Body of pancreas (tissue), 4 donors: ENCODE measurements around the gene PLK5. TPM values are rescaled to one million over a fixed set of nuclear protein-coding genes. Genes with fewer than 3 reads are reported as not detected.
"Not testable (repeated sequence)": the region's sequence is repeated elsewhere in the genome, so short reads cannot be mapped to it uniquely, and the experiment has no call there.

ENCODE experiments used
- ATAC-seq: fragments of 150-250 bp; one replicate; pipeline ENCODE4 v1.9.1; 2016
- DNase-seq, 4 donors: peaks; one replicate each; pipeline ENCODE4 v3.0.0-alpha.2; 2019
- H3K27ac ChIP-seq, 4 donors: fragments of 200-600 bp; sonication (generic); 1 replicate in 3 of 4; 2 replicates in 1 of 4; pipeline versions ENCODE4 v1.5.1 to v1.6.1; 2016 to 2019; ENCODE audit warnings: mild to moderate bottlenecking in 1 of 4, mixed read lengths in 1 of 4, moderate library complexity in 1 of 4
- H3K27me3 ChIP-seq, 2 donors: fragments of 200-600 bp; sonication (generic); one replicate each; pipeline ENCODE4 v1.6.0; 2016; ENCODE audit warnings: mild to moderate bottlenecking in 1 of 2
- H3K36me3 ChIP-seq, 2 donors: fragments of 200-600 bp; sonication (generic); replicated peaks in 1 of 2; 2 replicates each; pipeline ENCODE4 v1.5.1; 2016; ENCODE audit warnings: low read depth in 2 of 2; ENCODE audit not compliant: insufficient read depth in 1 of 2
- H3K4me1 ChIP-seq: fragments of 200-600 bp; sonication (generic); one replicate; pipeline ENCODE4 v1.6.0; 2016
- H3K4me3 ChIP-seq, 2 donors: fragments of 200-600 bp; sonication (generic); 1 replicate in 1 of 2; 2 replicates in 1 of 2; pipeline ENCODE4 v1.5.1; 2016 to 2019
- H3K9me3 ChIP-seq, 3 donors: fragments of 200-600 bp; sonication (generic); 1 replicate in 2 of 3; 2 replicates in 1 of 3; pipeline ENCODE4 v1.5.1; 2016
- POLR2A ChIP-seq, 3 donors: fragments of 450-650 bp; IDR thresholded peaks; one replicate each; pipeline ENCODE4 v1.6.1; 2016; ENCODE audit warnings: antibody characterized with exemption in 3 of 3, mild to moderate bottlenecking in 2 of 3
- WGBS, 2 donors: methylation state at CpG; one replicate each; pipeline ENCODE4 v1.1.5; 2017; 5-methylcytosine and 5-hydroxymethylcytosine counted together
- intact Hi-C: fragments of 100-400 bp; cut with DNase I; formaldehyde crosslinking; loops from one replicate; pipeline ENCODE4 v1.15.1; 2023
- total RNA-seq, 2 donors: library from RNA; depleted of rRNA; stranded (reverse); fragments of >200 nt; gene quantifications; one replicate each; pipeline ENCODE4 v1.1.0, GENCODE V29; 2016
- TF ChIP-seq, protein P1 (sequence below), 7 experiments: fragments of 450-650 bp in 4 of 7; fragments of 200-600 bp in 3 of 7; sonication (generic) in 3 of 7; IDR thresholded peaks; one replicate each; pipeline ENCODE4 v1.5.1; 2016 to 2019; ENCODE audit warnings: antibody characterized with exemption in 7 of 7

The PLK5 gene
- total RNA-seq, 2 donors from 2014 or later, result not detected

DNA sequence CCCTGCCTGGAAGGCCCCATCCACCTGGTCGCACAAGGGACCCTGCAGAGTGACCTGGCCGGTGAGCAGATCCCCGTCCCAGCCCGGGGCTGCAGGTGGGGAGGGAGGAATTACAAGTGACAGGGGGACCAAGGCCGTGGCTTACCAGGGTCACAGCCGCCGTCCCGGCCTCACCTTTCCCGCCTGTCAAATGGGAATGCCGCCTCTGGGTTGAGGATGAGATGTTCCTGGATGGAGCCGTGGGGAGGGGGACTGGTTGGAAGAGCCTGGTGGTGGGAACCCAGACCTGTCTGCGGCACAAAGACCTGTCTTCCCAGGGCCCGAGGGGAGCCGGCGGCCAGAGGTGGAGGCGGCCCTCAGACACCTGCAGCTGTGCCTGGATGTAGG, 5.5 kb downstream of the PLK5 start:
- H3K9me3 ChIP-seq, result no peaks in the 10 kb centered on the region
- WGBS, 2 donors, result 40 to 62% methylated on average over 1 to 16 of the region's 16 CpGs
- intact Hi-C loops, result no loop called here

DNA sequence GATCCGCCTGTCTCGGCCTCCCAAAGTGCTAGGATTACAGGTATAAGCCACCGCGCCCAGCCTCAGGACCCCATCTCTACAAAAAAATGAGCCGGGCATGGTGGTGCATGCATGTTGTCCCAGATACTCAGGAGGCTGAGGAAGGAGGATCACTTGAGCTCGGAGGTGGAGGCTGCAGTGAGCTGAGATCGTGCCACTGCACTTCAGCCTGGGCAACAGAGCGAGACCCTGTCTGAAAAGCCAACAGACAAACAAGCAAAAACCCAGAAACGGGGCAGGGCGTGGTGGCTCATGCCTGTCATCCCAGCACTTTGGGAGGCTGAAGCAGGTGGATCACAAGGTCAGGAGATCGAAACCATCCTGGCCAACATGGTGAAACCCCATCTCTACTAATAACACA, 7.0 kb downstream of the PLK5 start:
- H3K36me3 ChIP-seq, H3K4me1 ChIP-seq, H3K9me3 ChIP-seq, H3K27me3 ChIP-seq, DNase-seq, ATAC-seq, H3K4me3 ChIP-seq, intact Hi-C loops, H3K27ac ChIP-seq: not testable (repeated sequence)
- 86 to 90% methylated on average over 5 to 11 of the region's 11 CpGs for WGBS, 2 donors

More for the DNA sequence above, 5.5 kb downstream of the PLK5 start:
- DNase-seq (no peak), ATAC-seq (no peak)
- peaks cover 0 to 8% of the 10 kb centered on the region in 2 donors for H3K27me3 ChIP-seq
- no peaks in the 10 kb centered on the region for H3K36me3 ChIP-seq
- no peak overlapping the region for H3K4me3 ChIP-seq
- peaks cover under 1% of the 10 kb centered on the region for H3K4me1 ChIP-seq
- TF ChIP-seq, protein P1, sequence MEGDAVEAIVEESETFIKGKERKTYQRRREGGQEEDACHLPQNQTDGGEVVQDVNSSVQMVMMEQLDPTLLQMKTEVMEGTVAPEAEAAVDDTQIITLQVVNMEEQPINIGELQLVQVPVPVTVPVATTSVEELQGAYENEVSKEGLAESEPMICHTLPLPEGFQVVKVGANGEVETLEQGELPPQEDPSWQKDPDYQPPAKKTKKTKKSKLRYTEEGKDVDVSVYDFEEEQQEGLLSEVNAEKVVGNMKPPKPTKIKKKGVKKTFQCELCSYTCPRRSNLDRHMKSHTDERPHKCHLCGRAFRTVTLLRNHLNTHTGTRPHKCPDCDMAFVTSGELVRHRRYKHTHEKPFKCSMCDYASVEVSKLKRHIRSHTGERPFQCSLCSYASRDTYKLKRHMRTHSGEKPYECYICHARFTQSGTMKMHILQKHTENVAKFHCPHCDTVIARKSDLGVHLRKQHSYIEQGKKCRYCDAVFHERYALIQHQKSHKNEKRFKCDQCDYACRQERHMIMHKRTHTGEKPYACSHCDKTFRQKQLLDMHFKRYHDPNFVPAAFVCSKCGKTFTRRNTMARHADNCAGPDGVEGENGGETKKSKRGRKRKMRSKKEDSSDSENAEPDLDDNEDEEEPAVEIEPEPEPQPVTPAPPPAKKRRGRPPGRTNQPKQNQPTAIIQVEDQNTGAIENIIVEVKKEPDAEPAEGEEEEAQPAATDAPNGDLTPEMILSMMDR (IDR thresholded peaks at IDR 0.05), result no peak
- no peak for TF ChIP-seq POLR2A (IDR thresholded peaks at IDR 0.05)
- no peak overlapping the region for H3K27ac ChIP-seq

DNA sequence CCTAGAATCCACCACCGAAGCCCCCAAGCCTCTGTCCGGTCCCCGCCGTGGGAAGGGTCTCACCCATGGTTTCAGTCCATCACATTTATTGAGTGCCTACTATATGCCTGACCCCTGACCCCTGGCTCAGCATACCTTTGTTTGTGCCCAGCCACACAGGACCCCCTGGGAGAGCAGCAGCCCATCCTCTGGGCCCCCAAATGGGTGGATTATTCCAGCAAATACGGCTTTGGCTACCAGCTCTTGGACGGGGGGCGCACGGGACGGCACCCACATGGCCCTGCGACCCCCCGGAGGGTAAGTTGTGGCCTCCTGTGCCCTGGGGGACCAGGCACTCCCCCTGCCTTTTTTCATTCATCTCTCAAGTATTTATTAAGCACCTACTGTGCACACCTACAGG, 7.7 kb downstream of the PLK5 start:
- H3K36me3 ChIP-seq, result no peaks in the 10 kb centered on the region
- no peak for TF ChIP-seq POLR2A (IDR thresholded peaks at IDR 0.05)
- TF ChIP-seq, protein P1 (IDR thresholded peaks at IDR 0.05), result no peak
- WGBS, 2 donors, result 80 to 86% methylated on average over 5 to 11 of the region's 11 CpGs
- H3K4me3 ChIP-seq, result no peak overlapping the region
- H3K4me1 ChIP-seq, result no peaks in the 10 kb centered on the region
- intact Hi-C loops, result no loop called here
- H3K9me3 ChIP-seq, result no peaks in the 10 kb centered on the region
- no peak overlapping the region for H3K27ac ChIP-seq
- H3K27me3 ChIP-seq, result no peaks in the 10 kb centered on the region
- ATAC-seq (no peak), DNase-seq (no peak)

DNA sequence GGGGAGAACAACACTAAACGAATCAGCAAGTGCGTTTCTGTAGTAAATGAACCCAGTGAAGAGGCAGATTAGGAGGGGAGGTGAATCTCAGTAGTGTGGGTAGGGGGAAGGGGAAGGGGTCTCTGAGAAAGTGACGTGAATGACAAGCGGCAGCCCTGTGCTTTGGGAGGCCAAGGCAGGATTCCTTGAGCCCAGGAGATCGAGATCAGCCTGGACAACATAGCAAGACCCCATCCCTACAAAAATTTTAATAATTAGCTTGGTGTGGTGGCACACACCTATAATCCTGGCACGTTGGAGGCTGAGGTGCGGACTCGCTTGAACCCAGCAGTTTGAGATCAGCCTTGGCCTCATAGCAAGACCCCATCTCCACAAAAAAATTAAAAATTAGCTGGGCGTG, 8.1 kb downstream of the PLK5 start:
- H3K4me3 ChIP-seq, result no peak overlapping the region
- no peaks in the 10 kb centered on the region for H3K36me3 ChIP-seq
- WGBS, 2 donors, result 75 to 89% methylated on average over 9 of the region's 9 CpGs
- no peaks in the 10 kb centered on the region for H3K4me1 ChIP-seq
- intact Hi-C loops, result no loop called here
- no peak for DNase-seq
- TF ChIP-seq, protein P1 (IDR thresholded peaks at IDR 0.05), result no peak
- no peak for TF ChIP-seq POLR2A (IDR thresholded peaks at IDR 0.05)
- ATAC-seq, result no peak
- no peaks in the 10 kb centered on the region for H3K9me3 ChIP-seq
- no peaks in the 10 kb centered on the region for H3K27me3 ChIP-seq
- no peak overlapping the region for H3K27ac ChIP-seq

DNA sequence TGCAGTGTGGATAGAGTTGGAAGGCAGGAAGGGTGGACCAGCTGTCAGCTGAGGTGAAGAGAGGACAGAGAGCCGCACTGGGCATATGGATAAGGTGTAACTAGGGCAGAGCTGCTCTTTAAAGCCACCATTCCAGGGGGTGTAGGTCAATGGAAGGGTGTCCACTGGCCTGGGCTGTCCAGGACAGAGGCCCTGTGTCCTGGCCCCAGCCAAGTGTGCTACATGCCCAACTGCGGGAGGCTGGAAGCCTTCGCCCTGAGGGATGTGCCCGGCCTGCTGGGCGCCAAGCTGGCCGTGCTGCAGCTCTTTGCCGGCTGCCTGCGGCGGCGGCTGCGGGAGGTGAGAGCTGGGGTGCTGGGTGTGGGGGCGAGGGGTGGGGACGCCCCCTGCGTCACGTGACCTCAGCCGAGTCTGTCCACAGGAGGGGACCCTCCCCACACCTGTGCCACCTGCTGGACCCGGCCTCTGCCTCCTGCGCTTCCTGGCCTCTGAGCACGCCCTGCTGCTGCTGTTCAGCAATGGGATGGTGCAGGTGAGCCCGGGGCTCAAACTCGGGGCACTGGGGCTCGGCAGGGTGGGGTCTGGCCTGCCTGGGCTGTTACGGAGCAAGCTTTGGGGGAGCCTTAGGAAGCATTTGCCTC, 9.8 kb downstream of the PLK5 start:
- H3K27me3 ChIP-seq, result no peaks in the 10 kb centered on the region
- no peak for ATAC-seq
- no peaks in the 10 kb centered on the region for H3K36me3 ChIP-seq
- TF ChIP-seq, protein P1 (IDR thresholded peaks at IDR 0.05), result no peak
- TF ChIP-seq POLR2A (IDR thresholded peaks at IDR 0.05), result no peak
- intact Hi-C loops, result no loop called here
- H3K4me3 ChIP-seq, result no peak overlapping the region
- H3K4me1 ChIP-seq, result no peaks in the 10 kb centered on the region
- H3K27ac ChIP-seq, result no peak overlapping the region
- 39 to 51% methylated on average over 6 to 18 of the region's 23 CpGs for WGBS, 2 donors
- DNase-seq, result no peak
- H3K9me3 ChIP-seq, result no peaks in the 10 kb centered on the region
